Measurements from ENCODE around the gene TRAPPC3. TPM values are rescaled to one million over a fixed set of nuclear protein-coding genes. Genes with fewer than 3 reads are reported as not detected.
A peak's percentile ranks its signal among the peaks of the same experiment; 100 is the strongest.

The TRAPPC3 gene
- total RNA-seq, 1 donor: 111 TPM

- Histone ChIP-seq H3K79me2 (ENCODE audit: insufficient read depth, low read length) (peaks cover 41% of the 10 kb centered on the region), H4K20me1 (ENCODE audit: insufficient read depth, low read length) (peaks cover 10% of the 10 kb centered on the region), H3K9me3 (ENCODE audit: low read depth, low read length) (no peaks in the 10 kb centered on the region), H3K36me3 (ENCODE audit: insufficient read depth, low read length) (peaks cover 29% of the 10 kb centered on the region), H3K27me3 (ENCODE audit: insufficient read depth, low read length) (no peaks in the 10 kb centered on the region), H3K27ac (ENCODE audit: low read depth, low read length) (peak within 1 kb of the TSS; percentile 82), H3K4me2 (ENCODE audit: insufficient read depth, low read length) (peak within 1 kb of the TSS; percentile 94), H2AFZ (ENCODE audit: low read length) (peak within 1 kb of the TSS; percentile 94), H3K4me1 (ENCODE audit: insufficient read depth, low read length) (peaks cover 17% of the 10 kb centered on the region), H3K4me3 (ENCODE audit: insufficient read depth, low read length) (peak within 1 kb of the TSS; percentile 92)
- TF ChIP-seq, protein P1, sequence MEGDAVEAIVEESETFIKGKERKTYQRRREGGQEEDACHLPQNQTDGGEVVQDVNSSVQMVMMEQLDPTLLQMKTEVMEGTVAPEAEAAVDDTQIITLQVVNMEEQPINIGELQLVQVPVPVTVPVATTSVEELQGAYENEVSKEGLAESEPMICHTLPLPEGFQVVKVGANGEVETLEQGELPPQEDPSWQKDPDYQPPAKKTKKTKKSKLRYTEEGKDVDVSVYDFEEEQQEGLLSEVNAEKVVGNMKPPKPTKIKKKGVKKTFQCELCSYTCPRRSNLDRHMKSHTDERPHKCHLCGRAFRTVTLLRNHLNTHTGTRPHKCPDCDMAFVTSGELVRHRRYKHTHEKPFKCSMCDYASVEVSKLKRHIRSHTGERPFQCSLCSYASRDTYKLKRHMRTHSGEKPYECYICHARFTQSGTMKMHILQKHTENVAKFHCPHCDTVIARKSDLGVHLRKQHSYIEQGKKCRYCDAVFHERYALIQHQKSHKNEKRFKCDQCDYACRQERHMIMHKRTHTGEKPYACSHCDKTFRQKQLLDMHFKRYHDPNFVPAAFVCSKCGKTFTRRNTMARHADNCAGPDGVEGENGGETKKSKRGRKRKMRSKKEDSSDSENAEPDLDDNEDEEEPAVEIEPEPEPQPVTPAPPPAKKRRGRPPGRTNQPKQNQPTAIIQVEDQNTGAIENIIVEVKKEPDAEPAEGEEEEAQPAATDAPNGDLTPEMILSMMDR (IDR thresholded peaks at IDR 0.05; ENCODE audit: extremely low read depth, low read depth, low read length): peak; percentile 91
- DNase-seq (ENCODE audit: insufficient read length, low spot score, missing footprints): peak; percentile 99
These were observed 60.5 kb downstream of the TRAPPC3 start, which contains the start of gene ADPRS for GRCh38 chr1:36088577-36089392. Gene ADPRS (plus strand): TSS chr1:36088892. CDS start chr1:36088905, 13 bp downstream.

- peaks cover 39% of the 10 kb centered on the region for H3K79me2 ChIP-seq (ENCODE audit: insufficient read depth, low read length)
- H3K27me3 ChIP-seq (ENCODE audit: insufficient read depth, low read length): no peaks in the 10 kb centered on the region
- H3K4me1 ChIP-seq (ENCODE audit: insufficient read depth, low read length): peaks cover 17% of the 10 kb centered on the region
- H3K27ac ChIP-seq (ENCODE audit: low read depth, low read length): peak overlapping the region; percentile 28
- peaks cover 23% of the 10 kb centered on the region for H3K36me3 ChIP-seq (ENCODE audit: insufficient read depth, low read length)
- no peak for DNase-seq (ENCODE audit: insufficient read length, low spot score, missing footprints)
- H3K9me3 ChIP-seq (ENCODE audit: low read depth, low read length): no peaks in the 10 kb centered on the region
- TF ChIP-seq, protein P1 (IDR thresholded peaks at IDR 0.05; ENCODE audit: extremely low read depth, low read depth, low read length): no peak
- H3K4me2 ChIP-seq (ENCODE audit: insufficient read depth, low read length): peak overlapping the region; percentile 94
- H3K4me3 ChIP-seq (ENCODE audit: insufficient read depth, low read length): peak overlapping the region; percentile 92
- H2AFZ ChIP-seq (ENCODE audit: low read length): peak overlapping the region; percentile 94
- H4K20me1 ChIP-seq (ENCODE audit: insufficient read depth, low read length): peaks cover 5% of the 10 kb centered on the region
These were observed 61.1 kb downstream of the TRAPPC3 start for GRCh38 chr1:36088265-36088576.

GRCh38 chr1:36087233-36088123, 61.8 kb downstream of the TRAPPC3 start:
- peak; percentile 71 for DNase-seq (ENCODE audit: insufficient read length, low spot score, missing footprints)

More at GRCh38 chr1:36087233-36088123, 61.8 kb downstream of the TRAPPC3 start:
- Histone ChIP-seq H3K27me3 (ENCODE audit: insufficient read depth, low read length) (no peaks in the 10 kb centered on the region), H3K79me2 (ENCODE audit: insufficient read depth, low read length) (peaks cover 35% of the 10 kb centered on the region), H3K4me1 (ENCODE audit: insufficient read depth, low read length) (peaks cover 17% of the 10 kb centered on the region), H3K4me3 (ENCODE audit: insufficient read depth, low read length) (no peak overlapping the region), H4K20me1 (ENCODE audit: insufficient read depth, low read length) (peaks cover 5% of the 10 kb centered on the region), H3K27ac (ENCODE audit: low read depth, low read length) (no peak overlapping the region), H3K9me3 (ENCODE audit: low read depth, low read length) (no peaks in the 10 kb centered on the region), H3K36me3 (ENCODE audit: insufficient read depth, low read length) (peaks cover 16% of the 10 kb centered on the region), H3K4me2 (ENCODE audit: insufficient read depth, low read length) (peak overlapping the region; percentile 94), H2AFZ (ENCODE audit: low read length) (peak overlapping the region; percentile 94)
- TF ChIP-seq, protein P1 (IDR thresholded peaks at IDR 0.05; ENCODE audit: extremely low read depth, low read depth, low read length): no peak

Small RNA genes within 50 kb of the gene (small RNA-seq; reads per million reads assigned to genes)
- gene RN7SL131P: not detected

Other genes starting within 250 kb of the TRAPPC3 start
- gene AGO3, start 218.4 kb downstream of the TRAPPC3 start, total RNA-seq: 14.8 and 17.4 TPM in 2 replicates
- gene TEKT2, start 65.4 kb downstream of the TRAPPC3 start, total RNA-seq: 0.29 TPM in 1 of 2 replicates, not detected in the other
- 20.6 and 24.2 TPM in 2 replicates for gene ADPRS, start 60.6 kb downstream of the TRAPPC3 start, total RNA-seq
- 12.7 and 15.2 TPM in 2 replicates for gene COL8A2, start 24.3 kb downstream of the TRAPPC3 start, total RNA-seq
- 106 and 132 TPM in 2 replicates for gene MAP7D1, start 6.7 kb upstream of the TRAPPC3 start, total RNA-seq
- gene THRAP3, start 75.0 kb upstream of the TRAPPC3 start, total RNA-seq: 127 and 137 TPM in 2 replicates
- 1.8 and 2.2 TPM in 2 replicates for gene SH3D21, start 156.9 kb upstream of the TRAPPC3 start, total RNA-seq
- 119 and 135 TPM in 2 replicates for gene EVA1B, start 174.2 kb upstream of the TRAPPC3 start, total RNA-seq
- gene STK40, start 236.4 kb upstream of the TRAPPC3 start, total RNA-seq: 11.9 and 12.4 TPM in 2 replicates
- gene LSM10, start 248.4 kb upstream of the TRAPPC3 start, total RNA-seq: 4.4 and 6.2 TPM in 2 replicates